GM12874 (cell line): ENCODE measurements around the gene TUBB.

Experiments used
- CTCF ChIP-seq: IDR thresholded peaks from 2 replicates; pipeline ENCODE4 v1.5.1; 2011; ENCODE audit warnings: low read depth, mild to moderate bottlenecking, control low read depth, low read length, moderate library complexity; ENCODE audit not compliant: insufficient read depth

TUBB gene

GRCh38 chr6:30681766-30682142 is 38.4 kb upstream of the TUBB start:
- no peak for TF ChIP-seq CTCF

DNA sequence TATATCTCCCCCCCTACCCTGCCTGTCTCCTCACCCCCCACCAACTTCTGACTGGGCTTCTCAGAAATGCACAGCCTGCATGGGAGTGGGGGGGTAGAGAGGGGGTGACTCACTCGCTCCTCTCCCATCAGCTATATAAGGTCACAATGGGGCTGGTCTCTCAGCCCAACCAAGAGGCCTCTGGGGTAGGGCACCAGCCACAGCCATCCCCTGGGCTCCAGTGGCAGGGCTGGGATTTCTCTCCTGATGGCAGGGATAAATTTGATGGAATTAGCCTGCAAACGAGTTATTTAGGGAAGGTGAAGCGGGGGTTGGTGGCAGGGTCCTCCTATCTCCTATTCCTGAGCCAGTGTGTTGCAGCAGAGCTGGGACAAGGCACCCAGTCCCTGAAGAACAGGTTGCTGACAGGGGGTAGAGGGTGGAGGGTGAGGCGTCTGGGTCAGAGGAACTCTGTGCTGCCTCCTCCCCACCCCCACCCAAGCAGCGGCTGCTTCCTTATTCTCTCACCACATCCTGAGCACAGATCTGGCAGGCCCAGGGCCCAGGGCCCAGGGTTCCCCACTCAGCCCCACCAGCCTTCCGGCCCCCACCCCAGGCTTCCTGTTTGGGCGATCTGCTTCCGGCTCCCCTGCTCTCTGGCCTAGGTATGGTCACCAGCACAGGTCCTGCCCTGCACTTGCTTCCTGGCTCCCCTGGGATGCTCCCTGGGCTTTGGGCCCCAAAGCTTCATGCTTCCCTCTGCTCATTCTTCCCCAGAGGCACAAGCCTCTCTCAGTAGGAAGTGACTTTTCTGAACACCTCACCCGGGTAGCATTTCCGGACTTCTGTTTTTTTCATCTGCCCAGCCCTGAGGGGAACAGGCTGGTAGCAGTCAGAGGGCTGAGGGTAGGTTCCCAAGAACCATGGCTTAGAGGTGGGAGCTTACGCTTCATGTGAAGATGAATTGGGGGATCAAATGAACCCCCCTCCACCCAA is 37.7 kb upstream of the TUBB start:
- no peak for TF ChIP-seq CTCF

GRCh38 chr6:30683183-30683979 is 36.8 kb upstream of the TUBB start:
- no peak for TF ChIP-seq CTCF

DNA sequence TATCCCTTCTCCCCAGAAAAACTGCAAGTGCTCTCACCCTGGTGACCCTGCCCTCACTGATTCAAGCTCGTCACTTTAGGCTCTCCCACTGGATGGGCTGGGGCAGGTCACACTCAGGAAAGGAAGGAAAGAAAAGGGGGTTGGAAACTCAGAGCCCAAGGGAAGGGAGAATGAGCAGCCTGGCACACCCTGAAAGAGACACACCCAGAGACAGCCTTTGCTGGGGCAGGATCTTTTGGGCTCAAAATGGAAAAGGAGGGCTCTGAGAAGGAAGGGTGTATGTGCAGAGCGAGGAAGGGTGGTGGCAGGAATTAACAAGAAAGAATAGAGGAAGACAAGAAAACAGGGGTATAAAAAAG is 36.2 kb upstream of the TUBB start:
- no peak for TF ChIP-seq CTCF

DNA sequence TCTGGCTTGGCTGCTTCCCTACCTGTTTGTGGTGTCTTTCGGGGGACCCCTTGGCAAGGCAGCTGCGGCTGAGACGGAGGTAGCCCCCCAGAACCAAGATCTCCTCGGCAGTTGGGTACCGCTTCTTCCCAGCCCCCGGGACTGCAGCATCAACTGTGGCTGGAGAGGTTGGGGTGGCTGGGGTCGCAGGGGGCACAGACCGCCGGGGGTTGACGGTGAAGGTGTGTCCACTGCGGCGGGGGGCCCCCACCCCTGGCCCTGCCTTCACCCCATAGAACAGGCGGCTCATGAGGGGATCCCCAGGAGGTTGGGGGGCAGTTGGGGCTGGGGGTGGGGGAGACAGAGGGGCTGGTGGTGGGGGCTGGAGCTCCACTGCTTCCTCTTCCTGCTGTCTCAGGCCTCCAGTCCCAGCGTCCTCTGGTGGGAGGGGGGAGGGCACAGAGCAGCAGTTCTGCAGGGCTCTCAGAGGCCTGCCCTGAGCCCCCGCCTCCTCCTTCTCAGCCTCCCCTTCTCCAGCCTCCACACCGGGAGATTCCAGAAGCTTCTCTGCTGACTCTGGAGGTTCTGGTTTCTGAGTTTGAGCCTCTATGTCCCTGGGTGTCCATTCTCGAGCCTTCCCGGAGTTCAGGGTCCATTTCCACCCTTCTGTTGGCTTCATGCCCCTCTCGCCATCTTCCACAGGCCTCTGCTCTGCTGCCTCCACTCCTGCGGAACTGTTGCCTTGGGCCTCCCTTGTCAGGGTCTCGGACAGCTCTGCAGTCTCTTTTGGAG is 35.6 kb upstream of the TUBB start:
- no peak for TF ChIP-seq CTCF

- TF ChIP-seq CTCF, result peak; percentile 53
These were observed 34.8 kb upstream of the TUBB start for GRCh38 chr6:30685157-30686008.
